Measurements from ENCODE around the gene RALGAPB.

RALGAPB gene

GRCh38 chr20:38581830-38582358 lies 109.3 kb downstream of the RALGAPB start:
- no peak overlapping the region for H3K27ac ChIP-seq
- no peak for TF ChIP-seq CTCF (conservative IDR thresholded peaks at IDR 0.05)

DNA sequence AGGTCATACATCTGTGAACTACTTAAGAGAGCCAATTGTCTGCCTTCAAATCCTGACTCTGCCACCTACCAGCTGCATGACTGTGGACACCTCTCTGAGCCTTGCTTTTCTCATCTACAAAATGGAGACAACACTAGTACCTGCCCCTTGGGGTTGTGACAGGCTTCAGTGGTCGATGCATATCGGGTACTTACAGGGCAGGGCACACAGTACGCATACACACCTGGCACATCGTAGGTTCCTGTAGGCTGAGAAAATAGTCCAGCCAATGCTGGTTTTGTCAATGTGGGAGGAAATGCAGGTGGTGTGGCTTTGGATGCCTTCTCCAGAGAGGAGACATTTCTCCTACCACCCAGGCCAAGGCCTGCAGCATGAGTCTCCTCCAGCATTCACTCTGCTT lies 110.7 kb downstream of the RALGAPB start:
- no peak for TF ChIP-seq CTCF (conservative IDR thresholded peaks at IDR 0.05)
- no peak overlapping the region for H3K27ac ChIP-seq

GRCh38 chr20:38584099-38584763 lies 111.6 kb downstream of the RALGAPB start:
- TF ChIP-seq CTCF (conservative IDR thresholded peaks at IDR 0.05): no peak

DNA sequence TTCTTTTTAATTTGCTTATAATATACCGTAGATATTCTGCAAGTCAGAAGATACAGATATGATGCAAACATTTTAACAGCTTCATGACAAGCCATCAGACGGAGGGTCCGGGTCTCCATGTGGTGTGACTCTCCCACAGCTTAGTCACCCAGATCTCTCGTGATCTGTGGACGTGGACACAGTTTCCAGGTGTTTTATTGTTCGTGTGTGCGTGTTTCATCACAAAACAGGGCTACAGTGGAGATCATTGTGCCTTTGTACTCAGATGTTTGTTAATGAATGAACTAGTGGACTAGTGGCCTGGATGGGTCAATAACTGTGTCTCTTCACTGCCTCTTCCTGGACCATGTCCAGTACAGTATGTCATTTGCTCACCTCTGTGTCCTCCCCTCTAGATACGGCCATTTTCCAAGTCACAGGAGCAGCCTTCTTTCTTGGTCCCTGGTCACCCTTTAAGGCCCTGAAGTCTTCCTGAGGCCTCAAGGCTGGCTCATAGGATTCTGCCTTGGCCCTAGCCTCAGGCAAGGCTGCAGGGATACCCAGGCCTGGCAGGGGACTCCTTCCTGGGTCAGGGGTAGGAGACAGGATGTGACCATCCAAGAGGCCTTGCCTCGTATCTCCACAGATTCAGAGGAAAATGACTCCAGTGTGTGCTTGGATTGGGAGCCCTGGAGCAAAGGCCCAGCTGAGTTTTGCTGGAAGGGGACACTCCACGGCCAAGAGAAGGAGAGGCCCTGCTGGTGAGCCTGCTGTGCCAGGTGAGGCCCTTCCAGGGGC lies 112.9 kb downstream of the RALGAPB start:
- H3K27ac ChIP-seq: peak overlapping the region; percentile 52
- TF ChIP-seq CTCF (conservative IDR thresholded peaks at IDR 0.05): no peak

More at GRCh38 chr20:38584099-38584763, 111.6 kb downstream of the RALGAPB start:
- H3K27ac ChIP-seq: no peak overlapping the region

GRCh38 chr20:38586181-38586525 lies 113.5 kb downstream of the RALGAPB start:
- peak overlapping the region; percentile 52 for H3K27ac ChIP-seq
- no peak for TF ChIP-seq CTCF (conservative IDR thresholded peaks at IDR 0.05)

DNA sequence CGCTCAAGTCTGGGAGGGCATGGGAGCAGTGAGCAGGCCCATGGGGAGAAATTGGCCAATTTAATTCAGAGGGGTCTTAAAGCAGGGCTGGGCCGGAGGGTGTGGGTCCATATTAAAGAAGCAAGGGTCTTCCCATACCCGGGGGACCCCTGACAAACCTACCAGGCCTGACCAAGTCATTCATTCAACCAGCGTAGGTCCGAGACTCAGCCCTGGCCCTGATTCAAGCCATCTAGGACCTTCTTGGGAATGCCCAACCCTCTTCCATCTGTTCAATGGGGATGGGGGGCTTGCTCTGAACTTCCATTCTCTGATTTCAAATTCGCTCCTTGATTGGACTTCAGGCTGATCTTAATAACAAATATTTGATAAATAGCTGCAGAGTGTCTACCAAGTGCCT lies 115.7 kb downstream of the RALGAPB start:
- no peak overlapping the region for H3K27ac ChIP-seq
- TF ChIP-seq CTCF (conservative IDR thresholded peaks at IDR 0.05): no peak

- H3K27ac ChIP-seq: no peak overlapping the region
- no peak for TF ChIP-seq CTCF (conservative IDR thresholded peaks at IDR 0.05)
These were observed 116.7 kb downstream of the RALGAPB start for GRCh38 chr20:38589351-38589750.

Data from VCaP (cell line).